GM20431 (cell line): ENCODE data around the gene COX7A2L.

ENCODE experiments used
- in situ Hi-C: fragments of 300-500 bp; cut with MseI, MboI; formaldehyde crosslinking; loops from one replicate; pipeline ENCODE4 v1.15.0; 2020; ENCODE audit warnings: low sequenced_read_pairs; ENCODE audit not compliant: unreplicated experiment

Gene COX7A2L

GRCh38 chr2:42368817-42369531 is 8.0 kb upstream of the COX7A2L start:
- in situ Hi-C loops, result no loop called here

GRCh38 chr2:42367835-42368234 is 6.8 kb upstream of the COX7A2L start:
- in situ Hi-C loops, result no loop called here

- in situ Hi-C loops, result no loop called here
These were observed 5.4 kb upstream of the COX7A2L start for GRCh38 chr2:42366411-42366810.

- in situ Hi-C loops, result no loop called here
These were observed 3.6 kb upstream of the COX7A2L start for GRCh38 chr2:42364658-42365057.

DNA sequence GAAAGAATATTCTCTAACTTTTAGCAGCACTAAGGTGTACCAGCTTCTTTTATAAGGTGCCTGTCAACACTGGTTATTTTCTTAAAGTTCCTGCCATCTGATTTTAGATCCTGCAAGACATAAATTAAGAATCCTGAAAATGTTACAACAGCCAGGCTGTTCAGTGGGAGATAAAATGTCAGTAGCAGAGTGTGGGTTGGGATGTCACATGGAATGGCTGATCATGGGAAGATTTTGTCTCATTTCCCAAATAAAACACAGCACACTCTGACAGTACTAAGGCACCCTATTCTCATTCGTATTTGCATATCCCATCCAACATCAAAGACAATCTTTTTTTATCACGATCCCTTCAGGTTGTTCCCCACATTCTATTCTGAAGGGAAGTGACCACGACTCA is 2.4 kb upstream of the COX7A2L start:
- in situ Hi-C loops, result no loop called here

- in situ Hi-C loops, result no loop called here
These were observed 789 bp upstream of the COX7A2L start for GRCh38 chr2:42361728-42362283.

DNA sequence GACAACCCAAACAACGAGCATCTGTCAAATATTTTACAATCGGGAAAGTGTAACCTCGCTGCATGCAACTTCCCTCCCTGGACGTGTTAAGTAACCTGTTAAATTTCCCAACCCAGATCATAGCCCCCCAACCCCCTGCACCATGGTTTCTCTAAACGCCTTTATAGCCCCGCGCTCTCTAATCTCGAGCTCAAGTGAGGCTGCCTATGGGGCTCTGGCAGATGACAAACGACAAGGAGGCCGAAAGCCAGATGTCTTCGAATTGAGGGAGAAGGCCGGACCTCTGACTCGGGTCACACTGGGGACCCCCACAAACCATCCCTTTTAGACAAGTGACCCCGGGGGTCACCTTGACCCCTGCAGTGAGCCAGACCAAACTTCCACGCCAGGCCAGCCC is 526 bp downstream of the COX7A2L start:
- in situ Hi-C loops, result no loop called here

DNA sequence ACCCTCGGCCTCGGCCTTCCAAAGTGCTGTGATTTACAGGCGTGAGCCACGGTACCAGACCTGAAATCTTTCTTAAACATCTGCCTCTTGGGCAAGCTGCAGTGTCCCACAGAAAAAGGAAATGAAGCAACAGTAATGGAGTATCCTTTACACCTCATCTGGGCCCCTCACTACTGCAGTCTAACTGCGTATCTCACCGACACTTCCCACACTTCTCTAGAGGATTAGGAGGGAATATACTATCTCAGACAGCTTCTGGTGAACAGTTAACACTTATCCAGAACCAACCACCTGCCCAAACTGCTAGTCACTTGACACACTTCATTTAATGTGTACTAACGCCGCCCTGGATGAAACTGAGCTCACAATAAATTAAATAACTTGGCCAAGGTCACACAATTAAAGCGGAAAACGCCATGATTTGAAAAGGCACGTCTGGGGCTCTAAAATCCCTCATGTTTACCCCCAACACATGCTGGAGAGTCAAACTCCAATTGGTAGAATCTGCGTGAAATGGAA is 993 bp downstream of the COX7A2L start:
- in situ Hi-C loops, result no loop called here

DNA sequence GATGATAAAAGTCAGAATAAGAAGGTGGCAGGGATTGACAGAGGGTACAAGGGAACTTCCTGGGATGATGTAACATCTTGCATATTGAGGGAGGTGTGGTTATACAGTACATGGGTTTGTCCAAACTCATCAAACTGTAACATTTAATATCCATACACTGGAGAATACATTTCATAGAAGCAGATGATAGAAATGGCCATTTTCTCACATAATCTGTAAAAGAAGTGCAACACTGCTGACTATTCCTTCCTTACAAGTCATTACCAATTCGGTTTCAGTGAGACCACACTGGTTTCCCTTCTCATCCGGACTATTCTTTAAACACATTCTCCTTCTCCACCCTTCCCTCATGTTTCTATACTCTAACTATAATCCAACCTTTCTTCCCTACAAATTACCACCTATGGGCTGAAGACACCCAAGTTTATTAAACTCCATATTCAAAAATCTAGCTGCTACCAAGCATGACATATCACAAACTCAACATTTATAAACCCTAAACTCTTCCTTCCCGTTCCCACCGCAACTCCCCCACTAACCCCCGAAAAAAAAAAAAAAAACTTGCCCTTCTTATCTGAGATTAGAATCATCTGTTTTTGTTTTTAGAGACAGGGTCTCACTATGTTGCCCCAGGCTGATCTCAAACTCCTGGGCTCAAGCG is 1.6 kb downstream of the COX7A2L start:
- in situ Hi-C loops, result no loop called here

- in situ Hi-C loops, result no loop called here
These were observed 7.1 kb downstream of the COX7A2L start for GRCh38 chr2:42353792-42354429.

GRCh38 chr2:42351864-42352263 is 9.2 kb downstream of the COX7A2L start:
- in situ Hi-C loops, result no loop called here

- in situ Hi-C loops, result no loop called here
These were observed 10.5 kb downstream of the COX7A2L start for GRCh38 chr2:42350434-42351063.

DNA sequence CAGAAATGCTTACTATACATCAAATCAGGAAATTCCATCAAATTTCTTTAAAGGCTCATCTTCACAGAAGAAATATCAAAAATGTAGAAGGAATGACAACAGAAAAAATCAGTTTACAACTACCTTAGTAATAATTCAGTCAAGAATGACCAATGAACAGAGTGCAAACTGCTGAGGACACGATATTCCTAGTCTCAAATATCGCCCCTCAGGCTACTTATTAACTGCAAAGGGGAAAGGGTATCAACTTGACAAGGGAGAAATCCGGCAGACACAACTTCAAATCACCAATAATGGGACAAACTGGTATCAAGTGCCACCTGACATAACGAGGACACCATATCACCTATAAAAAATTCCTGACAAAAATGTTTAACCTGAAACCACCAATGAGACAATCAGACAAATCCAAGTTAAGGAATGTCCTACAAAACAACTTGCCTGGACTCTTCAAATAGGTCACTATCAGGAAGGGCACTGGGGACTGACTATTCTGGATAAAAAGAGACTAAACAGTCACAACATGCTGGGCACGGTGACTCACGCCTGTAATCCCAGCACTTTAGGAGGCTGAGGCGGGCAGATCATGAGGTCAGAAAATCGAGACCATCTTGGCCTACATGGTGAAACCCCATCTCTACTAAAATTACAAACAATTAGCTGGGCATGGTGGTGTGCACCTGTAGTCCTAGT is 12.8 kb downstream of the COX7A2L start:
- in situ Hi-C loops, result loop anchor here (25.0 kb wide), 2 partner anchors 261 to 486 kb away; no protein-coding TSS in a partner anchor

DNA sequence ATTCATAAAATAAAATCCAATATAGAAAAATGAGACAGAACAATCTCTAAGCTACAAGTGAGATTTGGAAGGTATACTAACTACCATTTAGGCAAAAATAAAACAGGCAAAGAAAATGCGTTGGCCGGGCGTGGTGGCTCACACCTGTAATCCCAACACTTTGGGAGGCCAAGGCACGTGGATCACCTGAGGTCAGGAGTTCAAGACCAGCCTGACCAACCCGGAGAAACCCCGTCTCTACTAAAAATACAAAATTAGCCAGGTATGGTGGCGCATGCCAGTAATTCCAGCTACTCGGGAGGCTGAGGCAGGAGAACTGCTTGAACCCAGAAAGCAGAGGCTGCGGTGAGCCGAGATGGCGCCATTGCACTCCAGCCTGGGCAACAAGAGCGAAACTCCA is 13.5 kb downstream of the COX7A2L start:
- in situ Hi-C loops, result loop anchor here (25.0 kb wide), 2 partner anchors 260 to 485 kb away; no protein-coding TSS in a partner anchor

- in situ Hi-C loops, result loop anchor here (25.0 kb wide), 2 partner anchors 260 to 485 kb away; no protein-coding TSS in a partner anchor
These were observed 14.2 kb downstream of the COX7A2L start for GRCh38 chr2:42346856-42347255.

DNA sequence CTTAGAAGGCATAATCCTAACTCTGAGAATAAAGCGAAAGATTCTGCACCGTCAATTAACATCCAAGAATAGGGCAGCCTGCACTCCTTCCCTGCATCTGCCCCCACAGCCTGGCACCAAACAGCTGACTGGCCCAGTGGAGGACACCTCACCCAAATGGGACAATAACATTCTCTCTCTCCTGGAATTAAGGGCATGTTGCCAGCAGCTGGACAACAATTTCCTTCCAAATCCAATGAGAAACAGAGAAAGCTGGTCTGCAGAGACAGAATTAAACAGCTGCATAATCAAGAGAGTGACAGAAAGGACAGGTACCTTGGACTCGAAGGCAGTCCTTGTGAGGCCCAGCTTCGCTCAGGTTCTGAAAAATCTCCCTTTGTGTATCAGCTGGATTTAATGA is 15.0 kb downstream of the COX7A2L start:
- in situ Hi-C loops, result loop anchor here (25.0 kb wide), 2 partner anchors 259 to 484 kb away; no protein-coding TSS in a partner anchor

GRCh38 chr2:42342795-42343241 is 18.2 kb downstream of the COX7A2L start:
- in situ Hi-C loops, result loop anchor here (25.0 kb wide), 2 partner anchors 256 to 481 kb away; no protein-coding TSS in a partner anchor

DNA sequence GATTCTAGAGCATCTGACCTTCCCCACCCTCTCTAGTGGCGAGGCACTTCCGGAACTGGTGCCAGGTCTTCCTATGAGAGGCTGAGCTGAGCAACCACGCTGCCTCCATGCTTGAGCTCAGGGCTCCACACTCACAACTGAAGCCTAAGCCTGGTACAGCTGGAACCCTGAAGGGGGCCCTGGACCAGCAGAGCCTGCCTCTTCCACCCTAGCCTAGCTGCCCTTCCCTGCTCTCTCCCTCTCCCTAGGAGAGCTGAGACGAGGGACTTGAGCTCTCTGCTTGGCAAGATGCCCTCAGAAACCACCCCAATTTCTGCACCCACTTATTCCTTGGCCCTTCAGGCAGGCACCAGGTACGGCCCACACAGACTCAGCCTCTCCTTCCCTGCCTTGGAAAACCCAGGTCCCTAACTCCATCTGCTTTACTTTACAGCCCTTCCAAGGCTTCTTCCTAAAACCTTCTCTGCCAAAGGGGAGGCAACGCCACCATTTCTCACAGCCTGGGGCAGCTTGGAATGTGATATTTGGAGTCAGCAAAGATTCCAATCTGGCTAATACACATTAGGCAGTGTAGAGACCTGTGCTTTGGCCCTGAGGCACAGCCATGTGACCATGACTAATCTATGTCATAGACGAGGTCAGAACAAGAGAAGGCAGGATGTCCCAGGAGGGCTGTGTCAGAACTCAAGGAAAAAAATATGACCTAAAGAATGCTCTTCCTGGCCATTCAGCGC is 18.8 kb downstream of the COX7A2L start:
- in situ Hi-C loops, result loop anchor here (25.0 kb wide), 2 partner anchors 255 to 480 kb away; no protein-coding TSS in a partner anchor
